Common myeloid progenitor, CD34-positive (primary cell): ENCODE measurements around the gene IGSF21.

Experiments
- CTCF ChIA-PET: fragments of 350-600 bp; sonication (Branson Sonifier 250); formaldehyde crosslinking; loops from one replicate; lab custom pipeline; 2021; ENCODE audit warnings: antibody characterized with exemption; lab: Charles Lee
- POLR2A ChIA-PET: fragments of 350-600 bp; sonication (Branson Sonifier 250); formaldehyde crosslinking; loops from one replicate; lab custom pipeline; 2021; ENCODE audit warnings: antibody characterized with exemption; lab: Charles Lee
- DNase-seq, 3 donors: peaks; one replicate each; pipeline versions ENCODE4 v3.0.0 to v3.0.0-alpha.2; 2013
- H3K27ac ChIP-seq, 2 experiments: 1 replicate in 1 of 2; 2 replicates in 1 of 2; pipeline ENCODE4 v1.7.0; 2013; ENCODE audit warnings: inconsistent platforms in 2 of 2, low read length in 2 of 2, mild to moderate bottlenecking in 2 of 2, low read depth in 1 of 2, moderate library complexity in 1 of 2; ENCODE audit not compliant: severe bottlenecking in 2 of 2, insufficient read depth in 1 of 2, poor library complexity in 1 of 2
- H3K27me3 ChIP-seq, 5 experiments: replicated peaks in 2 of 5; 1 replicate in 3 of 5; 2 replicates in 2 of 5; pipeline versions ENCODE4 v1.6.1 to v1.7.0; 2013; ENCODE audit warnings: low read length in 4 of 5, mild to moderate bottlenecking in 2 of 5, moderate library complexity in 2 of 5, inconsistent platforms in 1 of 5; ENCODE audit not compliant: insufficient read depth in 5 of 5, control insufficient read depth in 4 of 5
- H3K36me3 ChIP-seq, 4 experiments: 1 replicate in 2 of 4; 2 replicates in 2 of 4; pipeline versions ENCODE4 v1.6.1 to v1.7.0; 2013; ENCODE audit warnings: low read length in 3 of 4, control low read depth in 1 of 4, mild to moderate bottlenecking in 1 of 4; ENCODE audit not compliant: control insufficient read depth in 4 of 4, insufficient read depth in 4 of 4
- H3K4me1 ChIP-seq, 4 experiments: 1 replicate in 3 of 4; 2 replicates in 1 of 4; pipeline versions ENCODE4 v1.6.1 to v1.7.1; 2013; ENCODE audit warnings: low read length in 3 of 4, mild to moderate bottlenecking in 3 of 4, control low read depth in 1 of 4, inconsistent platforms in 1 of 4, moderate library complexity in 1 of 4; ENCODE audit not compliant: control insufficient read depth in 4 of 4, insufficient read depth in 4 of 4; ENCODE audit errors: control extremely low read depth in 1 of 4
- H3K4me3 ChIP-seq, 7 experiments: 1 replicate in 4 of 7; 2 replicates in 3 of 7; pipeline versions ENCODE4 v1.5.1 to v1.7.0; 2013; ENCODE audit warnings: mild to moderate bottlenecking in 7 of 7, low read length in 6 of 7, moderate library complexity in 6 of 7, inconsistent platforms in 2 of 7, low read depth in 2 of 7, control low read depth in 1 of 7; ENCODE audit not compliant: insufficient read depth in 4 of 7, control insufficient read depth in 1 of 7; ENCODE audit errors: extremely low read depth in 1 of 7
- H3K9me3 ChIP-seq, 5 experiments: 1 replicate in 4 of 5; 2 replicates in 1 of 5; pipeline versions ENCODE4 v1.6.1 to v1.7.1; 2013; ENCODE audit warnings: low read length in 4 of 5, mild to moderate bottlenecking in 2 of 5, inconsistent platforms in 1 of 5, low read depth in 1 of 5, moderate library complexity in 1 of 5; ENCODE audit not compliant: control insufficient read depth in 4 of 5, insufficient read depth in 2 of 5; ENCODE audit errors: control extremely low read depth in 1 of 5
- WGBS: methylation state at CpG from one replicate; pipeline ENCODE4 v1.1.5; 2013; ENCODE audit not compliant: insufficient coverage; 5-methylcytosine and 5-hydroxymethylcytosine counted together

Gene IGSF21

GRCh38 chr1:18376661-18377060, 269.1 kb downstream of the IGSF21 start:
- DNase-seq: no peak
- H3K27ac ChIP-seq: no peak overlapping the region
- CTCF ChIA-PET: no interaction called here
- H3K9me3 ChIP-seq: peaks cover 0 to 6% (median 0%) of the 10 kb centered on the region in 5 experiments
- peaks cover 0 to 26% (median 4%) of the 10 kb centered on the region in 5 experiments for H3K27me3 ChIP-seq
- H3K36me3 ChIP-seq: no peaks in the 10 kb centered on the region
- POLR2A ChIA-PET: no interaction called here
- H3K4me3 ChIP-seq: no peak overlapping the region
- no peaks in the 10 kb centered on the region for H3K4me1 ChIP-seq
- 95% methylated on average over 23 of the region's 24 CpGs for WGBS

DNA sequence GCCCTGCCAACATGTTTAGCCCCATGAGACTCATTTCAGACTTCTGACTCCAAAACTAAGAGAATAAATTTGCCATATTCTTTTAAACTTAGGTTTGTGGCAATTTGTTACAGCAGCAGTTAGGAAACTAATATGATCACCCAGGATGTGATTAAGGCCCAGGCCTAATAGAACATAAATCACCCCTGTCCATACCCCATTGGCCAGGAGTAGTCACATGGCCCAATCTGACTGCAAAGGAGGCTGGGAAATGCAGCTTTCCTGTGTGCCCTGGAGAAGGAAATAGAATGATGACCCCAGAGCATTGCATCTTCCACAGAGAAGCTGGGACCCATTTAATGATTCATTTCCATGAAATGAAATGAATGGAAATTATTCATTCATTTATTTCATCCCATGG, 272.7 kb downstream of the IGSF21 start:
- no peaks in the 10 kb centered on the region for H3K4me1 ChIP-seq
- ChIA-PET POLR2A (no interaction called here), CTCF (no interaction called here)
- DNase-seq: no peak
- H3K27ac ChIP-seq: no peak overlapping the region
- peaks cover 0 to 28% (median 2%) of the 10 kb centered on the region in 5 experiments for H3K27me3 ChIP-seq
- no peak overlapping the region for H3K4me3 ChIP-seq
- no peaks in the 10 kb centered on the region for H3K36me3 ChIP-seq
- H3K9me3 ChIP-seq: peaks cover 0 to 6% (median 0%) of the 10 kb centered on the region in 5 experiments

GRCh38 chr1:18384059-18384458, 276.5 kb downstream of the IGSF21 start:
- H3K36me3 ChIP-seq: no peaks in the 10 kb centered on the region
- H3K4me1 ChIP-seq: no peaks in the 10 kb centered on the region
- peaks cover 0 to 52% (median 6%) of the 10 kb centered on the region in 5 experiments for H3K27me3 ChIP-seq
- no peak for DNase-seq
- CTCF ChIA-PET: no interaction called here
- WGBS: 69% methylated on average over 4 of the region's 5 CpGs
- POLR2A ChIA-PET: no interaction called here
- H3K27ac ChIP-seq: no peak overlapping the region
- peaks cover 0 to 6% (median 0%) of the 10 kb centered on the region in 5 experiments for H3K9me3 ChIP-seq
- H3K4me3 ChIP-seq: no peak overlapping the region

GRCh38 chr1:18384471-18384870, 276.9 kb downstream of the IGSF21 start:
- Histone ChIP-seq H3K27ac (no peak overlapping the region), H3K27me3 (peaks cover 0 to 52% (median 6%) of the 10 kb centered on the region in 5 experiments), H3K4me3 (no peak overlapping the region), H3K36me3 (no peaks in the 10 kb centered on the region), H3K9me3 (peaks cover 0 to 6% (median 0%) of the 10 kb centered on the region in 5 experiments), H3K4me1 (no peaks in the 10 kb centered on the region)
- WGBS: 48% methylated on average over 2 of the region's 2 CpGs
- CTCF ChIA-PET: no interaction called here
- POLR2A ChIA-PET: no interaction called here
- no peak for DNase-seq

DNA sequence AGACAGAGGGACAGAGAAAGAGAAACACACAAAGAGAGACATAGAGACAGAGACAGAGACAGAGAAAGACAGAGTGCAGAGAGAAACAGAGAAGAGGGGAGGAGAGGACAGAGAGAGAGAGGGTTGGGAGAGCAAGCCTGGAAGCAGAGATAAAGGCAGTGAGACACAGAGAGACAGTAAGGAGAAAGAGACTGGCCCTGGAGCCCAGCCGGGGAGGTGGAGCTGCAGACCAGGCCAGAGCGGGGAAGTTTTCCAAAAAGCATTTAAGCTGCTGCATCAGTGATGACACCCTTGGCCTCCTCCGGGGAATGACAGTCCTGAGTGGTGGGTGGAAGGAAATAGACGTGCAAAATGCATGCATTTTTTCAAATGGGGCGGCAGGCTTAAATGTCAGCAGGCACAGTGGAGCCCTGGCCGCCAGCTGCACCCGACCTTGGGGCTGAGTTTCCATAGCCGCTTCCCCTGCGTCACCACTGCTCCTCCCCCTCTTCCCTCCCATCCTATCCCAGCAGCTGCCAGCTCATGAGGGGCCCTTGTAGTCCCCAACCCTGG, 277.7 kb downstream of the IGSF21 start:
- Histone ChIP-seq H3K27me3 (peaks cover 0 to 56% (median 6%) of the 10 kb centered on the region in 5 experiments), H3K4me1 (no peaks in the 10 kb centered on the region), H3K27ac (no peak overlapping the region), H3K36me3 (no peaks in the 10 kb centered on the region), H3K4me3 (no peak overlapping the region), H3K9me3 (peaks cover 0 to 3% (median 0%) of the 10 kb centered on the region in 5 experiments)
- ChIA-PET POLR2A (no interaction called here), CTCF (no interaction called here)
- DNase-seq: no peak
- 14% methylated on average over 8 of the region's 9 CpGs for WGBS

GRCh38 chr1:18386591-18386990, 279.0 kb downstream of the IGSF21 start:
- CTCF ChIA-PET: no interaction called here
- H3K9me3 ChIP-seq: no peaks in the 10 kb centered on the region

GRCh38 chr1:18387307-18387706, 279.7 kb downstream of the IGSF21 start:
- Histone ChIP-seq H3K4me1 (no peaks in the 10 kb centered on the region), H3K27ac (no peak overlapping the region), H3K27me3 (peaks cover 0 to 56% (median 6%) of the 10 kb centered on the region in 5 experiments), H3K9me3 (no peaks in the 10 kb centered on the region), H3K36me3 (no peaks in the 10 kb centered on the region), H3K4me3 (no peak overlapping the region)
- no peak for DNase-seq
- 89% methylated on average over 2 of the region's 6 CpGs for WGBS
- ChIA-PET CTCF (no interaction called here), POLR2A (no interaction called here)

More at GRCh38 chr1:18386591-18386990, 279.0 kb downstream of the IGSF21 start:
- no peak for DNase-seq
- no peak overlapping the region for H3K27ac ChIP-seq
- no peak overlapping the region for H3K4me3 ChIP-seq
- no peaks in the 10 kb centered on the region for H3K4me1 ChIP-seq
- peaks cover 0 to 56% (median 6%) of the 10 kb centered on the region in 5 experiments for H3K27me3 ChIP-seq
- H3K36me3 ChIP-seq: no peaks in the 10 kb centered on the region
- WGBS: 85% methylated on average over 3 of the region's 5 CpGs
- POLR2A ChIA-PET: no interaction called here
